Neural cell (in vitro differentiated cells): ENCODE results near the gene DENND11.

Experiments used
- CTCF ChIP-seq: fragments of 450-650 bp; IDR thresholded peaks from 2 replicates; pipeline ENCODE4 v1.5.1; 2014; ENCODE audit warnings: antibody characterized with exemption, mild to moderate bottlenecking, moderate library complexity; ENCODE audit not compliant: poor library complexity, severe bottlenecking
- EP300 ChIP-seq: fragments of 450-650 bp; conservative IDR thresholded peaks from 2 replicates; pipeline ENCODE4 v1.6.1; 2014; ENCODE audit warnings: antibody characterized with exemption, mild to moderate bottlenecking, moderate library complexity; ENCODE audit not compliant: poor library complexity, severe bottlenecking
- EZH2 ChIP-seq: fragments of 200-600, 300-800 bp; shearing (Covaris generic), sonication (generic); IDR thresholded peaks from 2 replicates; pipeline ENCODE4 v1.6.1; 2014; ENCODE audit warnings: antibody characterized with exemption, low read length, borderline replicate concordance, mild to moderate bottlenecking; ENCODE audit not compliant: insufficient read depth, poor library complexity, severe bottlenecking
- MXI1 ChIP-seq: fragments of 450-650 bp; conservative IDR thresholded peaks from 2 replicates; pipeline ENCODE4 v1.6.1; 2014; ENCODE audit warnings: antibody characterized with exemption, mild to moderate bottlenecking; ENCODE audit not compliant: poor library complexity, severe bottlenecking
- POLR2AphosphoS5 ChIP-seq: IDR thresholded peaks from 2 replicates; pipeline ENCODE4 v1.6.1; 2012
- RAD21 ChIP-seq: fragments of 450-650 bp; conservative IDR thresholded peaks from 2 replicates; pipeline ENCODE4 v1.6.1; 2014; ENCODE audit warnings: antibody characterized with exemption, mild to moderate bottlenecking, moderate library complexity
- REST ChIP-seq: IDR thresholded peaks from 2 replicates; pipeline ENCODE4 v1.6.1; 2012; ENCODE audit warnings: borderline replicate concordance
- TAF1 ChIP-seq: IDR thresholded peaks from 2 replicates; pipeline ENCODE4 v1.6.1; 2012; ENCODE audit warnings: low read depth

- TF ChIP-seq CTCF (no peak), RAD21 (no peak), TAF1 (no peak), EZH2 (no peak), REST (no peak), POLR2AphosphoS5 (no peak), EP300 (no peak), MXI1 (no peak)
Observed at GRCh38 chr7:141737118-141737835, 35.3 kb upstream of the DENND11 start.
